ENCODE results near the gene CAPN9.

DNA sequence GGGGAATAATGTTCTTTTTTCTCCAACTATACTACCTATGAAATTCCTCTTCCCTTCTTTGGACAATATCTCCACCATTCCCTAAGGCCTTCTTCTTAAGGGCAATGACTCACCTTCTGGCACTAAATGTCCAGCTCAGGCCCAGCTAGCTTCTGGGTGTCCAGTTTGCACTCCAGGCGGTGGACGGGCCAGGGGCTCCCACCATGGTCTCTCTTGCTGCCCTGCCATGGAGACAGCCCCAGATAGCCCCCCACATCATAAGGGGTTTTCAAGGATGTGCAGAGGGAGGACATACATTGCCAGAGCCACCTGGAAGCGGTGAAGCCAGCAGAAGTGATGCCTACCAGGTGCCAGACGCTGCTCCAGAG is 77.3 kb downstream of the CAPN9 start:
- no peak for TF ChIP-seq POLR2AphosphoS5 (IDR thresholded peaks at IDR 0.05; ENCODE audit: borderline replicate concordance, low read depth, low read length)
- TF ChIP-seq EZH2 (IDR thresholded peaks at IDR 0.05) = no peak

Data from SK-N-MC (cell line).